Caki2 (cell line): ENCODE measurements around the gene PKD1. TPM values are rescaled to one million over a fixed set of nuclear protein-coding genes. Genes with fewer than 3 reads are reported as not detected.

Experiments used
- total RNA-seq: library from RNA; depleted of rRNA; stranded (reverse); fragments of >200 nt; shearing (Covaris generic); gene quantifications from 2 replicates; pipeline ENCODE4 v1.2.3, GENCODE V29; 2014; ENCODE audit warnings: low replicate concordance; rRNA removed

PKD1 gene
- total RNA-seq, 1 experiment from 2014 or later = 84.9 TPM

Other genes starting within 250 kb of the PKD1 start
- gene HS3ST6, start 217.5 kb downstream of the PKD1 start, total RNA-seq = not detected in 2 replicates
- gene MSRB1, start 192.7 kb downstream of the PKD1 start, total RNA-seq = 275 and 288 TPM in 2 replicates
- gene RPL3L, start 181.2 kb downstream of the PKD1 start, total RNA-seq = not detected in 2 replicates
- gene NDUFB10, start 176.4 kb downstream of the PKD1 start, total RNA-seq = 527 and 683 TPM in 2 replicates
- gene RPS2, start 171.1 kb downstream of the PKD1 start, total RNA-seq = 7,960 and 10,766 TPM in 2 replicates
- not detected in 2 replicates for gene RNF151, start 169.0 kb downstream of the PKD1 start, total RNA-seq
- 128 and 160 TPM in 2 replicates for gene TBL3, start 163.8 kb downstream of the PKD1 start, total RNA-seq
- 0.24 TPM in 1 of 2 replicates, not detected in the other for gene NOXO1, start 154.4 kb downstream of the PKD1 start, total RNA-seq
- gene GFER, start 151.7 kb downstream of the PKD1 start, total RNA-seq = 55.9 and 56.8 TPM in 2 replicates
- gene SYNGR3, start 145.9 kb downstream of the PKD1 start, total RNA-seq = 37.8 and 44.9 TPM in 2 replicates
- gene ZNF598, start 126.1 kb downstream of the PKD1 start, total RNA-seq = 45.0 and 89.3 TPM in 2 replicates
- not detected in 2 replicates for gene NPW, start 116.1 kb downstream of the PKD1 start, total RNA-seq
- gene NHERF2, start 109.0 kb downstream of the PKD1 start, total RNA-seq = 30.3 and 32.4 TPM in 2 replicates
- gene NTHL1, start 88.1 kb downstream of the PKD1 start, total RNA-seq = 129 and 148 TPM in 2 replicates
- 22.3 and 31.5 TPM in 2 replicates for gene TSC2, start 87.9 kb downstream of the PKD1 start, total RNA-seq
- gene RAB26, start 12.7 kb upstream of the PKD1 start, total RNA-seq = 8.9 and 9.5 TPM in 2 replicates
- 94.4 and 101 TPM in 2 replicates for gene TRAF7, start 19.9 kb upstream of the PKD1 start, total RNA-seq
- gene CASKIN1, start 60.7 kb upstream of the PKD1 start, total RNA-seq = 0.03 TPM in 1 of 2 replicates, not detected in the other
- gene MLST8, start 69.6 kb upstream of the PKD1 start, total RNA-seq = 81.6 and 90.5 TPM in 2 replicates
- gene BRICD5, start 75.0 kb upstream of the PKD1 start, total RNA-seq = 0.12 and 1.1 TPM in 2 replicates
- 59.6 and 78.5 TPM in 2 replicates for gene PGP, start 78.9 kb upstream of the PKD1 start, total RNA-seq
- gene E4F1, start 87.7 kb upstream of the PKD1 start, total RNA-seq = 45.6 and 67.7 TPM in 2 replicates
- 0.98 TPM in 1 of 2 replicates, not detected in the other for gene DNASE1L2, start 100.5 kb upstream of the PKD1 start, total RNA-seq
- 120 and 165 TPM in 2 replicates for gene ECI1, start 115.7 kb upstream of the PKD1 start, total RNA-seq
- gene RNPS1, start 132.2 kb upstream of the PKD1 start, total RNA-seq = 151 and 155 TPM in 2 replicates
- 18.0 and 22.4 TPM in 2 replicates for gene ABCA3, start 204.8 kb upstream of the PKD1 start, total RNA-seq